Measurements from ENCODE around the gene DNM2. TPM values are rescaled to one million over a fixed set of nuclear protein-coding genes. Genes with fewer than 3 reads are reported as not detected.

The DNM2 gene
- total and polyA plus RNA-seq, 2 donors (not counting 1 experiment from before 2014, with no cell fraction given) = 42.6 to 76.8 TPM

DNA sequence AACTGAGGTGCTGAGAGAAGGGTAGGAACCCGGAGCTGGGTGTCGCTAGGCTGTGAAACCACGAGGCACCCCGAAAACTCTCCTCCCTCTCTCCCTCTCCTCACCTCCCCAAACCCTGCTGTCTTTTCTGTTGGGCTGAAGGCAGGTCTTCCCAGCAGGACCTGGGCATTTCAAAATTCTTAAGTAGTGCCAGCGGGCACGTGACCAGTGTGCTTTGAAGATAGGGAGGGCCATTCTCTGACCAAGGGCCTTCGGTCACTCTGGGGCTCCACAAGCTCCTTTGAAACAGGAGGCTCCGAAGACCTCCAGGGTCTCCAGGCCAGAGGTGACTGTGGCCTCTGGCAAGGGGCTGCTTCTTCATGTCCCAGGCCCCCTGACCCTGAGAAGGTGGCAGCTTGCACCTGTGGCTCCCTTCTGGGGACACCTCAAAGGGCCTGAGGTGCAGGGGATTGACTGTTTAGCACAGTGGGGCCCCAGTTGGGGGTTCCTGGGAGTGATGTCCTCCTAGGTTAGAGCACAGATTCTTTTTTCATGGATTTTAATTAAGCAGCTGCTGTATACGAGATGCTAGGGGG lies 48.3 kb downstream of the DNM2 start:
- Histone ChIP-seq H3K9ac (ENCODE audit: insufficient read depth, low read length) (no peak overlapping the region), H3K27me3 (ENCODE audit: control insufficient read depth, insufficient read depth, low read length) (no peaks in the 10 kb centered on the region), H3K4me2 (ENCODE audit: extremely low read depth, insufficient read depth, low read length) (no peak overlapping the region), H3K4me1 (ENCODE audit: control insufficient read depth, extremely low read depth, insufficient read depth, low read length) (peaks cover 14% of the 10 kb centered on the region), H3K9me3 (ENCODE audit: control insufficient read depth, insufficient read depth, low read depth, low read length) (no peaks in the 10 kb centered on the region), H3K4me3 (replicated peaks in 1 of 4; ENCODE audit: control extremely low read depth in 1 of 4, insufficient read depth in 1 of 4, low read depth in 3 of 4, low read length in 4 of 4) (no peak overlapping the region), H3K27ac (ENCODE audit: insufficient read depth, low read length) (peak overlapping the region; percentile 13), H4K20me1 (ENCODE audit: control insufficient read depth, extremely low read depth, insufficient read depth, low read length) (no peaks in the 10 kb centered on the region), H2AFZ (ENCODE audit: low read length) (no peak overlapping the region), H3K36me3 (ENCODE audit: control insufficient read depth, insufficient read depth, low read length) (peaks cover 10% of the 10 kb centered on the region), H3K79me2 (ENCODE audit: control insufficient read depth, insufficient read depth, low read length) (peaks cover 24% of the 10 kb centered on the region)
- TF ChIP-seq, protein P1, sequence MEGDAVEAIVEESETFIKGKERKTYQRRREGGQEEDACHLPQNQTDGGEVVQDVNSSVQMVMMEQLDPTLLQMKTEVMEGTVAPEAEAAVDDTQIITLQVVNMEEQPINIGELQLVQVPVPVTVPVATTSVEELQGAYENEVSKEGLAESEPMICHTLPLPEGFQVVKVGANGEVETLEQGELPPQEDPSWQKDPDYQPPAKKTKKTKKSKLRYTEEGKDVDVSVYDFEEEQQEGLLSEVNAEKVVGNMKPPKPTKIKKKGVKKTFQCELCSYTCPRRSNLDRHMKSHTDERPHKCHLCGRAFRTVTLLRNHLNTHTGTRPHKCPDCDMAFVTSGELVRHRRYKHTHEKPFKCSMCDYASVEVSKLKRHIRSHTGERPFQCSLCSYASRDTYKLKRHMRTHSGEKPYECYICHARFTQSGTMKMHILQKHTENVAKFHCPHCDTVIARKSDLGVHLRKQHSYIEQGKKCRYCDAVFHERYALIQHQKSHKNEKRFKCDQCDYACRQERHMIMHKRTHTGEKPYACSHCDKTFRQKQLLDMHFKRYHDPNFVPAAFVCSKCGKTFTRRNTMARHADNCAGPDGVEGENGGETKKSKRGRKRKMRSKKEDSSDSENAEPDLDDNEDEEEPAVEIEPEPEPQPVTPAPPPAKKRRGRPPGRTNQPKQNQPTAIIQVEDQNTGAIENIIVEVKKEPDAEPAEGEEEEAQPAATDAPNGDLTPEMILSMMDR (conservative IDR thresholded peaks at IDR 0.05 in 1 of 2, IDR thresholded peaks at IDR 0.05 in 1 of 2; ENCODE audit: low read depth in 1 of 2, low read length in 2 of 2) = no peak
- TF ChIP-seq EZH2 (IDR thresholded peaks at IDR 0.05; ENCODE audit: low read length, missing control alignments) = no peak
- DNase-seq (ENCODE audit: low read depth in 2 of 2) = no peak

DNA sequence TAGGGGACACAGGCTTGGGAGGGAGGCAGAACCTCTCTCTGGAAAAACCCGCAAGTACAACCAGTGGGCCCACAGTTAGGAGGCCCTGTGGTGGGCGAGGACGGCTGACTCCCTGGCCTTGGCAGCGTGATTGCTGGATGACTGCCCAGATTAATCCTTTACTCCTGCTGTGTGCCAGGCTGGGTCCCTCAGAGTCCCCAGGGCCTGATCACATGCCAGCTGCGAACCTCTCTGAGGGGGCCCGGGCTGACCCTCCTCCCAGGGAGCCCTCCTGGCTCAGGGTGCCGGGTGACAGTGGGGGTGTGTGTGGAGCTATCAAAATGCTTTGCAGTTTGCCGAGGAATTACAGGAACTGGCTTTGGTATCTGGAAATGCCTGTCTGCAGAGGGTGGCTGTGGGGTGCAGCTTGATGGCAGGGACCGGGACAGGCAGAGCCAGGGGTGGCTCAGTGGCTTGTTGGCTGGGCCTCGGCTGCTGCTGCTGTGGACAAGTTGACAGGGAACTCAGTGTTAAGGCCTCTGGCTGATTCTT lies 48.9 kb downstream of the DNM2 start:
- no peaks in the 10 kb centered on the region for H4K20me1 ChIP-seq (ENCODE audit: control insufficient read depth, extremely low read depth, insufficient read depth, low read length)
- no peak for TF ChIP-seq EZH2 (IDR thresholded peaks at IDR 0.05; ENCODE audit: low read length, missing control alignments)
- TF ChIP-seq, protein P1 (conservative IDR thresholded peaks at IDR 0.05 in 1 of 2, IDR thresholded peaks at IDR 0.05 in 1 of 2; ENCODE audit: low read depth in 1 of 2, low read length in 2 of 2) = no peak
- no peak overlapping the region for H3K9ac ChIP-seq (ENCODE audit: insufficient read depth, low read length)
- peak; percentile 40 to 56 for DNase-seq (ENCODE audit: low read depth in 2 of 2)
- peaks cover 24% of the 10 kb centered on the region for H3K79me2 ChIP-seq (ENCODE audit: control insufficient read depth, insufficient read depth, low read length)
- H3K36me3 ChIP-seq (ENCODE audit: control insufficient read depth, insufficient read depth, low read length) = peaks cover 8% of the 10 kb centered on the region
- H2AFZ ChIP-seq (ENCODE audit: low read length) = no peak overlapping the region
- peaks cover 14% of the 10 kb centered on the region for H3K4me1 ChIP-seq (ENCODE audit: control insufficient read depth, extremely low read depth, insufficient read depth, low read length)
- H3K27ac ChIP-seq (ENCODE audit: insufficient read depth, low read length) = peak overlapping the region; percentile 13
- H3K9me3 ChIP-seq (ENCODE audit: control insufficient read depth, insufficient read depth, low read depth, low read length) = no peaks in the 10 kb centered on the region
- no peak overlapping the region for H3K4me3 ChIP-seq (replicated peaks in 1 of 4; ENCODE audit: control extremely low read depth in 1 of 4, insufficient read depth in 1 of 4, low read depth in 3 of 4, low read length in 4 of 4)
- no peak overlapping the region for H3K4me2 ChIP-seq (ENCODE audit: extremely low read depth, insufficient read depth, low read length)
- no peaks in the 10 kb centered on the region for H3K27me3 ChIP-seq (ENCODE audit: control insufficient read depth, insufficient read depth, low read length)

DNA sequence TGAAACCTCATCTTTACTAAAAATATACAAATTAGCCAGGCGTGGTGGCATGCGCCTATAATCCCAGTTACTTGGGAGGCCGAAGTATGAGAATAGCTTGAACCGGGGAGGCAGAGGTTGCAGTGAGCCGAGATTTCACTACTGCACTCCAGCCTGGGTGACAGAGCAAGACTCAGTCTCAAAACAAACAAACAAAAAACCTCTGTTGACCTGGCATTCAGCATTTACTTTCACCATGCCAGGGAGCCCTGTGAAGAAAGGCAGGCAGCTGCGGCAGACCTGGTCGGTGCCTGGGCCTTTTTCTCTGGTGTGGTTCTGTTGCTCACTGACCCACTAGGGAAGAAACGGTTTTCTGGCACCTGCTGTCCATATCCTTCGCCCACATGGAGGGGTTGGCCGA lies 49.8 kb downstream of the DNM2 start:
- no peaks in the 10 kb centered on the region for H4K20me1 ChIP-seq (ENCODE audit: control insufficient read depth, extremely low read depth, insufficient read depth, low read length)

More for the DNA sequence above, 49.8 kb downstream of the DNM2 start:
- Histone ChIP-seq H3K4me2 (ENCODE audit: extremely low read depth, insufficient read depth, low read length) (no peak overlapping the region), H3K4me1 (ENCODE audit: control insufficient read depth, extremely low read depth, insufficient read depth, low read length) (peaks cover 14% of the 10 kb centered on the region), H3K9me3 (ENCODE audit: control insufficient read depth, insufficient read depth, low read depth, low read length) (no peaks in the 10 kb centered on the region), H3K9ac (ENCODE audit: insufficient read depth, low read length) (no peak overlapping the region), H3K27me3 (ENCODE audit: control insufficient read depth, insufficient read depth, low read length) (no peaks in the 10 kb centered on the region), H3K27ac (ENCODE audit: insufficient read depth, low read length) (no peak overlapping the region), H3K36me3 (ENCODE audit: control insufficient read depth, insufficient read depth, low read length) (peaks cover 10% of the 10 kb centered on the region), H3K4me3 (replicated peaks in 1 of 4; ENCODE audit: control extremely low read depth in 1 of 4, insufficient read depth in 1 of 4, low read depth in 3 of 4, low read length in 4 of 4) (no peak overlapping the region), H3K79me2 (ENCODE audit: control insufficient read depth, insufficient read depth, low read length) (peaks cover 24% of the 10 kb centered on the region), H2AFZ (ENCODE audit: low read length) (no peak overlapping the region)
- no peak for DNase-seq (ENCODE audit: low read depth in 2 of 2)
- TF ChIP-seq EZH2 (IDR thresholded peaks at IDR 0.05; ENCODE audit: low read length, missing control alignments) = no peak
- TF ChIP-seq, protein P1 (conservative IDR thresholded peaks at IDR 0.05 in 1 of 2, IDR thresholded peaks at IDR 0.05 in 1 of 2; ENCODE audit: low read depth in 1 of 2, low read length in 2 of 2) = no peak

All from fibroblast of lung (primary cell).